HG03039 (cell line): Measurements from ENCODE around the gene MGAT4B.

ENCODE experiments used
- ATAC-seq: cut with Tn5 transposase; IDR thresholded peaks from one replicate; pipeline ENCODE4 v1.9.1; 2021; ENCODE audit warnings: mild to moderate bottlenecking, moderate library complexity; ENCODE audit not compliant: unreplicated experiment

The MGAT4B gene

DNA sequence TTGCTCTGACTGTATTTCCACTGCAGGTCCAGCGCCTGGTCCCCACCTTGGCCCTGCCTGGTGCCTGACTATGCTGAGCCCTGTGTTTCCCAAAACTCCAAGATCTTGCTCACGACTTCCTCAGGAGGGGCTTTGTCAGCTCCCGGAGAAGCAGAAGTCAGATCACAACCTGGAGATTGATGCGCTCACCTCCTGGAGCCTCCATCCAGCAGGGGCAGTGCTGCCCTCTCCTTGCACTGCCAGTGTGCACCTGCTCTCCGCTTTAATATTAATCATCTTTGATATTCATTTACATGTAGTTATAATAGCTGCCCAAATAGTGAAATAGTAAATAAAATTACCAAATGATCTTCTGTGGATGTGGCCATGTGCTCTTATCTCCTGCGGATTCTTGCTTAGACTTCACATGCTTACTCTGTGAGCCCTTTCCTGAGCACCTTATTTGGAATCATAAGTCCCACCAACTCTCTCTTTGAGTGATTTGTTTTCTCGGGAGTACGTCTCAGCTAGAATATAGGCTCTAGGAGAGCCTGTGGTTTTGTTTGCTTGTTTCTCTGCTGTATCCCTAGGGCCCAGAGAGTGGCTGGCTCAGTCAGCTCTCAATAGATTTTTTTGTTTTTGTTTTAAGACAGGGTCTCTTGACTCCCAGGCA, 56.7 kb downstream of the MGAT4B start:
- ATAC-seq: no peak

DNA sequence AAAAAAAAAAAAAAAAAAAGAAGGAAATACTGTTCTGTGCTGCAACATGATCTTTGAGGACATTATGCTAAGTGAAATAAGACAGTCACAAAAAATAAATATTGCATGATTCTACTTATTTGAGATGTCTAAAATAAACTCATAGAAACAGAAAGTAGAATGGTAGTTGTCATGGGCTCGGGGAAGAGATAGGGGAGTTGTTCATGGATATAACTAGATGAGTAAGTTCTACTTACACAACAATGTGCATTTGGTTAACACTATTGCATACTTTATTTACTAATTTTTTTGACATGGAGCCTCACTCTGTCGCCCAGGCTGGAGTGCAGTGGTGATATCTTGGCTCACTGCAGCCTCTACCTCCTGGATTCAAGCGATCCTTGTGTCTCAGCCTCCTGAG, 58.9 kb downstream of the MGAT4B start:
- no peak for ATAC-seq
